ENCODE data around the gene TANC1.

TANC1 gene

GRCh38 chr2:159118115-159118858 lies 149.8 kb downstream of the TANC1 start:
- in situ Hi-C loops (cut with HindIII; ENCODE audit: low sequenced_read_pairs), result no loop called here
- peak; percentile 88 for TF ChIP-seq CTCF (IDR thresholded peaks at IDR 0.05; ENCODE audit: low read depth, low read length)
- H3K4me3 ChIP-seq (ENCODE audit: low read depth, low read length), result no peak overlapping the region
- peak; percentile 88 for DNase-seq (ENCODE audit: low read depth, low spot score)

GRCh38 chr2:159118859-159119500 lies 150.5 kb downstream of the TANC1 start:
- no peak overlapping the region for H3K4me3 ChIP-seq (ENCODE audit: low read depth, low read length)
- DNase-seq (ENCODE audit: low read depth, low spot score), result no peak
- TF ChIP-seq CTCF (IDR thresholded peaks at IDR 0.05; ENCODE audit: low read depth, low read length), result no peak
- in situ Hi-C loops (cut with HindIII; ENCODE audit: low sequenced_read_pairs), result no loop called here

- DNase-seq (ENCODE audit: low read depth, low spot score), result no peak
- TF ChIP-seq CTCF (IDR thresholded peaks at IDR 0.05; ENCODE audit: low read depth, low read length), result no peak
- in situ Hi-C loops (cut with HindIII; ENCODE audit: low sequenced_read_pairs), result no loop called here
- H3K4me3 ChIP-seq (ENCODE audit: low read depth, low read length), result no peak overlapping the region
Measured at GRCh38 chr2:159119652-159120257, 151.3 kb downstream of the TANC1 start.

- in situ Hi-C loops (cut with HindIII; ENCODE audit: low sequenced_read_pairs), result no loop called here
- TF ChIP-seq CTCF (IDR thresholded peaks at IDR 0.05; ENCODE audit: low read depth, low read length), result no peak
- DNase-seq (ENCODE audit: low read depth, low spot score), result no peak
- no peak overlapping the region for H3K4me3 ChIP-seq (ENCODE audit: low read depth, low read length)
Measured at GRCh38 chr2:159123786-159124185, 155.3 kb downstream of the TANC1 start.

- TF ChIP-seq CTCF (IDR thresholded peaks at IDR 0.05; ENCODE audit: low read depth, low read length), result no peak
- in situ Hi-C loops (cut with HindIII; ENCODE audit: low sequenced_read_pairs), result no loop called here
- H3K4me3 ChIP-seq (ENCODE audit: low read depth, low read length), result no peak overlapping the region
- peak; percentile 94 for DNase-seq (ENCODE audit: low read depth, low spot score)
Measured at GRCh38 chr2:159124441-159124911, 156.0 kb downstream of the TANC1 start.

- no peak for TF ChIP-seq CTCF (IDR thresholded peaks at IDR 0.05; ENCODE audit: low read depth, low read length)
- no peak overlapping the region for H3K4me3 ChIP-seq (ENCODE audit: low read depth, low read length)
- in situ Hi-C loops (cut with HindIII; ENCODE audit: low sequenced_read_pairs), result no loop called here
- DNase-seq (ENCODE audit: low read depth, low spot score), result peak; percentile 51
Measured at GRCh38 chr2:159124931-159125467, 156.6 kb downstream of the TANC1 start.
